Upper lobe of right lung (tissue), 1 donor: ENCODE data around the gene HTR5A. TPM values are rescaled to one million over a fixed set of nuclear protein-coding genes. Genes with fewer than 3 reads are reported as not detected.

Experiments used
- ATAC-seq: fragments of 200-7000 bp; cut with Tn5 transposase; one replicate; pipeline ENCODE4 v1.9.1; 2020; ENCODE audit warnings: mild to moderate bottlenecking, moderate library complexity
- DNase-seq: peaks from one replicate; pipeline ENCODE4 v3.0.0-alpha.2; 2020
- H3K27ac ChIP-seq: fragments of 200-600 bp; one replicate; pipeline ENCODE4 v1.8.0; 2022
- H3K27me3 ChIP-seq: fragments of 200-600 bp; one replicate; pipeline ENCODE4 v1.8.0; 2022; ENCODE audit warnings: mild to moderate bottlenecking
- H3K36me3 ChIP-seq: fragments of 200-600 bp; one replicate; pipeline ENCODE4 v1.8.0; 2022
- H3K4me1 ChIP-seq: fragments of 200-600 bp; one replicate; pipeline ENCODE4 v1.8.0; 2022
- H3K4me3 ChIP-seq: fragments of 200-600 bp; one replicate; pipeline ENCODE4 v1.8.0; 2022; ENCODE audit warnings: mild to moderate bottlenecking
- H3K9me3 ChIP-seq: fragments of 200-600 bp; one replicate; pipeline ENCODE4 v1.8.0; 2022
- intact Hi-C: fragments of 100-400 bp; cut with DNase I; formaldehyde crosslinking; loops from one replicate; pipeline ENCODE4 v1.11.0; 2022
- total RNA-seq: library from RNA; stranded (reverse); fragmentation: NEBNext Ultra II Directional; extraction: Animal tissue kit (Norgen Biotek cat#: 25700); gene quantifications from one replicate; pipeline ENCODE4 v1.2.1, GENCODE V29; 2021
- TF ChIP-seq, protein P1 (sequence below): fragments of 200-600 bp; IDR thresholded peaks from one replicate; pipeline ENCODE4 v1.8.0; 2022; ENCODE audit warnings: antibody characterized with exemption
- donor health status: DM: no; HTN: yes; CAD: no; lungs with severe emphysema.

Gene HTR5A
- total RNA-seq, 1 donor from 2014 or later, result not detected

DNA sequence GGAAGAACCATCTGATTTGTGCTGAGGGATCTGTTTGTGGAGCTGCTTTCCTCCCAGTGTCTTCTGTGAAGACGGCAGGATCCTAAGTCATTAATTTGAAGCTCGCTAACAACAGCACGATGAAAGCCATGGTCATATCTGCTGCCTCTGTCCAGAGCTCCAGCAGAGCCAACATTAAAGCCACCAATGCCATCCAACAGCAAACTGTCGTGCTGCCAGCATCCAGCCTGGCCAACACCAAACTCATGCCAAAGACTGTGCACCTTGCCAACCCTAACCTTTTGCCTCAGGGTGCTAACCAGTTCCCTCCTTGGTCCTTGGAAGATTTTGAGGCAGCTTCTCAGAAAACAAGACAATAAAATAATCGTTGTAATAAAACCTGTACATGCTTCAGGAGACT lies 36.2 kb downstream of the HTR5A start:
- Histone ChIP-seq H3K27ac (no peak overlapping the region), H3K9me3 (no peaks in the 10 kb centered on the region), H3K27me3 (peaks cover 12% of the 10 kb centered on the region), H3K36me3 (no peaks in the 10 kb centered on the region), H3K4me1 (no peaks in the 10 kb centered on the region), H3K4me3 (no peak overlapping the region)
- DNase-seq, result no peak
- intact Hi-C loops, result no loop called here
- ATAC-seq, result no peak
- TF ChIP-seq, protein P1, sequence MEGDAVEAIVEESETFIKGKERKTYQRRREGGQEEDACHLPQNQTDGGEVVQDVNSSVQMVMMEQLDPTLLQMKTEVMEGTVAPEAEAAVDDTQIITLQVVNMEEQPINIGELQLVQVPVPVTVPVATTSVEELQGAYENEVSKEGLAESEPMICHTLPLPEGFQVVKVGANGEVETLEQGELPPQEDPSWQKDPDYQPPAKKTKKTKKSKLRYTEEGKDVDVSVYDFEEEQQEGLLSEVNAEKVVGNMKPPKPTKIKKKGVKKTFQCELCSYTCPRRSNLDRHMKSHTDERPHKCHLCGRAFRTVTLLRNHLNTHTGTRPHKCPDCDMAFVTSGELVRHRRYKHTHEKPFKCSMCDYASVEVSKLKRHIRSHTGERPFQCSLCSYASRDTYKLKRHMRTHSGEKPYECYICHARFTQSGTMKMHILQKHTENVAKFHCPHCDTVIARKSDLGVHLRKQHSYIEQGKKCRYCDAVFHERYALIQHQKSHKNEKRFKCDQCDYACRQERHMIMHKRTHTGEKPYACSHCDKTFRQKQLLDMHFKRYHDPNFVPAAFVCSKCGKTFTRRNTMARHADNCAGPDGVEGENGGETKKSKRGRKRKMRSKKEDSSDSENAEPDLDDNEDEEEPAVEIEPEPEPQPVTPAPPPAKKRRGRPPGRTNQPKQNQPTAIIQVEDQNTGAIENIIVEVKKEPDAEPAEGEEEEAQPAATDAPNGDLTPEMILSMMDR, result no peak

DNA sequence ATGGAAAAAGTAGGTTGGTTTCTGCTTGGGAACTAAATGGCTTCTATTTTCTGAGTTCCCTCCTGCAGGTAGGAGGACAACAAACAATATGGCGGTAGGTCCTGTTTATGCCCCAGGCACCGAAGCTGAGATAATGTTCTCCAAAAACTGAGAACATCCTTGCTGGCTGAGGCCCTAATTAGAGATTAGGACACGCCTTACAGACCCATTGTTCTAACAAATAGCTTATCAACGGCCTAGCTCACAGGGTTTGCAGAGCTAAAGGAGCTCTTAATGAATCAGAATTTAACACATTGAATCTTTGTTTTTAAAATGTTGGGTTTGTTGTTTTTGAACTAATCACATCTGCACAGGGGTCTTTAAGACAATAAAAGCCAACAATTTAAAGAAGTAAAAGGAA lies 37.0 kb downstream of the HTR5A start:
- Histone ChIP-seq H3K4me3 (no peak overlapping the region), H3K9me3 (no peaks in the 10 kb centered on the region), H3K36me3 (no peaks in the 10 kb centered on the region), H3K27me3 (peaks cover 12% of the 10 kb centered on the region), H3K4me1 (no peaks in the 10 kb centered on the region), H3K27ac (no peak overlapping the region)
- TF ChIP-seq, protein P1, result no peak
- intact Hi-C loops, result no loop called here
- DNase-seq, result no peak
- no peak for ATAC-seq

DNA sequence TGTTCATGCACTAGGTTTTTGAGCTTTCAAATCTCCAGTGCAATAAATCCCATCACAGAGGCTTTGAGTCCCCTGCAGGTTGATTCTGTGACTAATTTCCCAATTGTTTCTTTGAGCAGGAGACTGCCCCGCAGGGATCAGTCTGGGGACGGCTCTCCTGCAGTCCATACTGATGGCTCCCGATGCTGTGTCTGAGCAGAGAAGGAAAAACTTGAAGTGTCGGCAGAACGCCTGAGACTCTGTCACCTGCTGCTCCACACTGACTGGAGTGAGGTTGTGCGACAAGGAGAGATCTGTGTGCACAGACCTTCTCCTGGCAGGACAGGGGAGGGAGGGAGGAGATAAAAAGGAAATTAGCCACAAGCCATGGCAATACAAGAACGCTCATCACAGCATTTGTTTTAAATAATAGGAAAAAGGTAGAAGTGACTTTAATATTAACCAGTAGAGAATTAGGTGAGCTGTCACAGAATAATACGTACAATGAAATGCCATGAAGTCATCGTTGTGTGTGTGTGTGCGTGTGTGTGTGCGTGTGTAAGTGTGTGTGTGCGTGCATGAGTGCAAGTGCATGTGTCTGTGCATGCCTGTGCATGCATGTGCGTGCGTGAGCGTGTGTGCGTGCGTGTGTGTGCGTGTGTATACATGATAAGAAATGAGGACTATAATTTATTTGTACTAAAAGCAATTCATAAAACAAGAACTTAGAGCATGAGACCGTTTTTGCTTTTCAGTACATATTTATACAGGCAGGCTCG lies 38.2 kb downstream of the HTR5A start:
- no peaks in the 10 kb centered on the region for H3K36me3 ChIP-seq
- no peaks in the 10 kb centered on the region for H3K4me1 ChIP-seq
- ATAC-seq (no peak), DNase-seq (no peak)
- TF ChIP-seq, protein P1, result no peak
- intact Hi-C loops, result no loop called here
- H3K4me3 ChIP-seq, result no peak overlapping the region
- H3K27ac ChIP-seq, result no peak overlapping the region
- H3K27me3 ChIP-seq, result peaks cover 12% of the 10 kb centered on the region
- no peaks in the 10 kb centered on the region for H3K9me3 ChIP-seq

DNA sequence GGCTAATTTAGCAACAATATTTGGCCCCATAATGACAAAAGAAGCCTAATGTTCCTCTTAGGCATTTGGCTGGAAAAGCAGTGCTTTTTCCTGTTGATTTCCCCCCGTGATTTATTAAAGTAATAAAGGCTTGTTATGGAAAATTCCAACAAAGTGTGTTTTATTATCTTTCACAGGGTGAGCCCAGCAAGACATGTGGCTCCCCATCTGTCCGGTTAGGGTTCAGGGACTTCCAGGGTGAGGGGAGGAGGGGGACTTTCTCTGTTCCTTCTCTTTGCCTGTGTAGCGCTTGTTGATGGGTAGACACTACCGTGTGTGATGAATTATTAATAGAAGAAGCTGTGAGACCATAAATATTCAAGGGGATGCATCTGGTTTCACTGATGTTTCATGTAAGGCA lies 39.0 kb downstream of the HTR5A start:
- H3K4me1 ChIP-seq, result no peaks in the 10 kb centered on the region
- TF ChIP-seq, protein P1, result no peak
- ATAC-seq (no peak), DNase-seq (no peak)
- H3K36me3 ChIP-seq, result no peaks in the 10 kb centered on the region
- H3K27me3 ChIP-seq, result peaks cover 12% of the 10 kb centered on the region
- no peak overlapping the region for H3K27ac ChIP-seq
- no peaks in the 10 kb centered on the region for H3K9me3 ChIP-seq
- intact Hi-C loops, result no loop called here
- no peak overlapping the region for H3K4me3 ChIP-seq

DNA sequence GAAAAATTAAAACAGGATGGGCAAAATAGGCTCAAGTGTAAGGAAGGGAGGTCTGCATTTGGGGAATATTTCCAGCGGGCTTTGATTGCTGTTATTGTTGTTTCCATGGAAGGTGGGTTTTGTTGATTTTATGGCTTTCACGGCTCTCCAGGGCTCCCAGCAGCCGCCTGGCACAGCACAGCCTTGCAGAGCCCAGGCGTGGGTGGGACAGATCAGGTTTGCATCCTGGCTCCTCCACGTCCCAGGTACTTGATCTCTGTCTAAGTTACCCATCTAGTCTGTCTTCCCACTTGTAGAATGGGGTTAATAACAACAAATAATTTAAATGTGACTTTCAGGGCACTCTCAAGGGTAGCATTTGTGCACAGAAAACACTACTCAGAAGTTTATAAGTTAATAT lies 45.2 kb downstream of the HTR5A start:
- TF ChIP-seq, protein P1, result no peak
- Histone ChIP-seq H3K27ac (no peak overlapping the region), H3K4me3 (no peak overlapping the region), H3K27me3 (peaks cover 3% of the 10 kb centered on the region), H3K4me1 (no peaks in the 10 kb centered on the region), H3K9me3 (no peaks in the 10 kb centered on the region), H3K36me3 (no peaks in the 10 kb centered on the region)
- ATAC-seq (no peak), DNase-seq (no peak)
- intact Hi-C loops, result no loop called here
